Measurements from ENCODE around the gene TEX52. TPM values are rescaled to one million over a fixed set of nuclear protein-coding genes. Genes with fewer than 3 reads are reported as not detected.

The TEX52 gene
- total and polyA plus RNA-seq, 2 of the 13 experiments (the other 11 are each of a cell fraction or from before 2014, with no cell fraction given): 0.05 TPM; not detected in 1

DNA sequence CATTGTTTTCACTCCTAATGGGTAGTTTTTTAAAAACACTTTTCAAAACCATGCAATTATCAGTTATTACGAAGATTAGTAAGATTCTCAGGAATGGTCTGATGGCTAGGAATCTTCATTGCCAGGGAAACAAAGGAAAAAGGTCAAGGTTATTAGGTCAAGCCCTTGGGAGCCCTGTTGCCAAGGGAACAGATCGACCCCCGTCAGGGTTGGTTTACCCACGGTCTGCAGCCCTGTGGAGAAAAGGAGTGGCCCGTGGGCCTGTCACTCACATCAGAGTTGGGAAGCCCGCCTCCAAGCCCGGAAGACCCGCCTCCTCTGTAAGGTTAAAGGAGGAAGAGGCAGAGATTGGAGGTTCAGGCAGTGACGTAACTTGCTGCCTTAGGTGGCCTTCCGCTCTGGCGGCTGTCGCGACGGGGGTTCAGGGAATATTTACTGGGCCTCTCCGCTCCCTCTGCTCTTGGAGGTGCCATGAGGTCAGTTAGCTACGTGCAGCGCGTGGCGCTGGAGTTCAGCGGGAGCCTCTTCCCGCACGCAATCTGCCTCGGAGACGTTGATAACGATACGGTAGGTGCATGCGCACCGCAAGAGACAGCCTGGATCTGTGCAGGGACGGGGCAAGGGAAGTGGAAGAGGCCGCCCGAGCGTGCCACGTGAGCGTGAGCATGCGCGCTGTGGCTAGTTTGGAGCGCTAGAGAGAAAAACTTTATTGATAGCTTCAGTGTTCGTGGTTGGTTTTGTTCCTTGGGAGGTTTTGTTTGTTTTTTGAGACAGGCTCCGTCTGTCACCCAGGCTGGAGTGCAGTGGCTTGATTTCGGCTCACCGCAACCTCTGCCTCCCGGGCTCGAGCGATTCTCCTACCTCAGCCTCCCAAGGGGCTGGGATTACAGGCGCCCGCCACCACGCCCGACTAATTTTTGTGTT is 44.3 kb downstream of the TEX52 start, which contains the start of gene ITFG2 (continued):
- no peak for TF ChIP-seq TBL1XR1 (IDR thresholded peaks at IDR 0.05; ENCODE audit: borderline replicate concordance, low read length, partially characterized antibody)
- peak; percentile 76; the same call in 1 of the 2 replicates for TF ChIP-seq ZSCAN21 (CRISPR knock-in tag; IDR thresholded peaks at IDR 0.05; ENCODE audit: borderline replicate concordance)
- TF ChIP-seq ZSCAN29 (CRISPR knock-in tag; conservative IDR thresholded peaks at IDR 0.05): peak; percentile 69; the same call in 1 of the 2 replicates
- TF ChIP-seq, protein P1, sequence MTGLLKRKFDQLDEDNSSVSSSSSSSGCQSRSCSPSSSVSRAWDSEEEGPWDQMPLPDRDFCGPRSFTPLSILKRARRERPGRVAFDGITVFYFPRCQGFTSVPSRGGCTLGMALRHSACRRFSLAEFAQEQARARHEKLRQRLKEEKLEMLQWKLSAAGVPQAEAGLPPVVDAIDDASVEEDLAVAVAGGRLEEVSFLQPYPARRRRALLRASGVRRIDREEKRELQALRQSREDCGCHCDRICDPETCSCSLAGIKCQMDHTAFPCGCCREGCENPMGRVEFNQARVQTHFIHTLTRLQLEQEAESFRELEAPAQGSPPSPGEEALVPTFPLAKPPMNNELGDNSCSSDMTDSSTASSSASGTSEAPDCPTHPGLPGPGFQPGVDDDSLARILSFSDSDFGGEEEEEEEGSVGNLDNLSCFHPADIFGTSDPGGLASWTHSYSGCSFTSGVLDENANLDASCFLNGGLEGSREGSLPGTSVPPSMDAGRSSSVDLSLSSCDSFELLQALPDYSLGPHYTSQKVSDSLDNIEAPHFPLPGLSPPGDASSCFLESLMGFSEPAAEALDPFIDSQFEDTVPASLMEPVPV (CRISPR knock-in tag; IDR thresholded peaks at IDR 0.05): peak; percentile 76
- peak; percentile 64 for TF ChIP-seq ISL2 (CRISPR knock-in tag; IDR thresholded peaks at IDR 0.05)
- TF ChIP-seq, protein P2, sequence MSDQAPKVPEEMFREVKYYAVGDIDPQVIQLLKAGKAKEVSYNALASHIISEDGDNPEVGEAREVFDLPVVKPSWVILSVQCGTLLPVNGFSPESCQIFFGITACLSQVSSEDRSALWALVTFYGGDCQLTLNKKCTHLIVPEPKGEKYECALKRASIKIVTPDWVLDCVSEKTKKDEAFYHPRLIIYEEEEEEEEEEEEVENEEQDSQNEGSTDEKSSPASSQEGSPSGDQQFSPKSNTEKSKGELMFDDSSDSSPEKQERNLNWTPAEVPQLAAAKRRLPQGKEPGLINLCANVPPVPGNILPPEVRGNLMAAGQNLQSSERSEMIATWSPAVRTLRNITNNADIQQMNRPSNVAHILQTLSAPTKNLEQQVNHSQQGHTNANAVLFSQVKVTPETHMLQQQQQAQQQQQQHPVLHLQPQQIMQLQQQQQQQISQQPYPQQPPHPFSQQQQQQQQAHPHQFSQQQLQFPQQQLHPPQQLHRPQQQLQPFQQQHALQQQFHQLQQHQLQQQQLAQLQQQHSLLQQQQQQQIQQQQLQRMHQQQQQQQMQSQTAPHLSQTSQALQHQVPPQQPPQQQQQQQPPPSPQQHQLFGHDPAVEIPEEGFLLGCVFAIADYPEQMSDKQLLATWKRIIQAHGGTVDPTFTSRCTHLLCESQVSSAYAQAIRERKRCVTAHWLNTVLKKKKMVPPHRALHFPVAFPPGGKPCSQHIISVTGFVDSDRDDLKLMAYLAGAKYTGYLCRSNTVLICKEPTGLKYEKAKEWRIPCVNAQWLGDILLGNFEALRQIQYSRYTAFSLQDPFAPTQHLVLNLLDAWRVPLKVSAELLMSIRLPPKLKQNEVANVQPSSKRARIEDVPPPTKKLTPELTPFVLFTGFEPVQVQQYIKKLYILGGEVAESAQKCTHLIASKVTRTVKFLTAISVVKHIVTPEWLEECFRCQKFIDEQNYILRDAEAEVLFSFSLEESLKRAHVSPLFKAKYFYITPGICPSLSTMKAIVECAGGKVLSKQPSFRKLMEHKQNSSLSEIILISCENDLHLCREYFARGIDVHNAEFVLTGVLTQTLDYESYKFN (CRISPR knock-in tag; conservative IDR thresholded peaks at IDR 0.05): peak; percentile 50; the same call in 1 of the 2 replicates
- TF ChIP-seq, protein P3, sequence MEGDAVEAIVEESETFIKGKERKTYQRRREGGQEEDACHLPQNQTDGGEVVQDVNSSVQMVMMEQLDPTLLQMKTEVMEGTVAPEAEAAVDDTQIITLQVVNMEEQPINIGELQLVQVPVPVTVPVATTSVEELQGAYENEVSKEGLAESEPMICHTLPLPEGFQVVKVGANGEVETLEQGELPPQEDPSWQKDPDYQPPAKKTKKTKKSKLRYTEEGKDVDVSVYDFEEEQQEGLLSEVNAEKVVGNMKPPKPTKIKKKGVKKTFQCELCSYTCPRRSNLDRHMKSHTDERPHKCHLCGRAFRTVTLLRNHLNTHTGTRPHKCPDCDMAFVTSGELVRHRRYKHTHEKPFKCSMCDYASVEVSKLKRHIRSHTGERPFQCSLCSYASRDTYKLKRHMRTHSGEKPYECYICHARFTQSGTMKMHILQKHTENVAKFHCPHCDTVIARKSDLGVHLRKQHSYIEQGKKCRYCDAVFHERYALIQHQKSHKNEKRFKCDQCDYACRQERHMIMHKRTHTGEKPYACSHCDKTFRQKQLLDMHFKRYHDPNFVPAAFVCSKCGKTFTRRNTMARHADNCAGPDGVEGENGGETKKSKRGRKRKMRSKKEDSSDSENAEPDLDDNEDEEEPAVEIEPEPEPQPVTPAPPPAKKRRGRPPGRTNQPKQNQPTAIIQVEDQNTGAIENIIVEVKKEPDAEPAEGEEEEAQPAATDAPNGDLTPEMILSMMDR (CRISPR knock-in tag; IDR thresholded peaks at IDR 0.05): 0 out of 2 replicates have a peak, but pooled peaks have one; percentile 7
- TF ChIP-seq MAF1 (CRISPR knock-in tag; IDR thresholded peaks at IDR 0.05; ENCODE audit: borderline replicate concordance): no peak
- 0 out of 2 replicates have a peak, but pooled peaks have one; percentile 34 for TF ChIP-seq ZMAT3 (CRISPR knock-in tag; conservative IDR thresholded peaks at IDR 0.05)
- peak; percentile 92 for TF ChIP-seq PHF21A (CRISPR knock-in tag; IDR thresholded peaks at IDR 0.05)
- peak; percentile 47; the same call in 1 of the 2 replicates for TF ChIP-seq EEA1 (CRISPR knock-in tag; IDR thresholded peaks at IDR 0.05; ENCODE audit: borderline replicate concordance)
- TF ChIP-seq, protein P4, sequence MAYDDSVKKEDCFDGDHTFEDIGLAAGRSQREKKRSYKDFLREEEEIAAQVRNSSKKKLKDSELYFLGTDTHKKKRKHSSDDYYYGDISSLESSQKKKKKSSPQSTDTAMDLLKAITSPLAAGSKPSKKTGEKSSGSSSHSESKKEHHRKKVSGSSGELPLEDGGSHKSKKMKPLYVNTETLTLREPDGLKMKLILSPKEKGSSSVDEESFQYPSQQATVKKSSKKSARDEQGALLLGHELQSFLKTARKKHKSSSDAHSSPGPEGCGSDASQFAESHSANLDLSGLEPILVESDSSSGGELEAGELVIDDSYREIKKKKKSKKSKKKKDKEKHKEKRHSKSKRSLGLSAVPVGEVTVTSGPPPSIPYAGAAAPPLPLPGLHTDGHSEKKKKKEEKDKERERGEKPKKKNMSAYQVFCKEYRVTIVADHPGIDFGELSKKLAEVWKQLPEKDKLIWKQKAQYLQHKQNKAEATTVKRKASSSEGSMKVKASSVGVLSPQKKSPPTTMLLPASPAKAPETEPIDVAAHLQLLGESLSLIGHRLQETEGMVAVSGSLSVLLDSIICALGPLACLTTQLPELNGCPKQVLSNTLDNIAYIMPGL (CRISPR knock-in tag; IDR thresholded peaks at IDR 0.05; ENCODE audit: borderline replicate concordance in 1 of 2, low read depth in 1 of 2): peak in 1 of 2 experiments; percentile 93; a peak in 3 of 4 replicates
- no peak; the same call in 1 of the 2 replicates for TF ChIP-seq ZBTB46 (CRISPR knock-in tag; IDR thresholded peaks at IDR 0.05; ENCODE audit: borderline replicate concordance)
- TF ChIP-seq SMAD1 (CRISPR knock-in tag; IDR thresholded peaks at IDR 0.05; ENCODE audit: borderline replicate concordance, low read depth): peak; percentile 84; the same call in 1 of the 2 replicates

All from HepG2 (cell line).